ENCODE measurements around the gene SLC12A2.
A peak's percentile ranks its signal among the peaks of the same experiment; 100 is the strongest.

SLC12A2 gene

GRCh38 chr5:128083033-128083810 is at the start of gene SLC12A2:
SLC12A2 (plus strand) TSS chr5:128083766; CDS start chr5:128083955, 189 bp downstream.
- peak; percentile 84 to 85 for DNase-seq (ENCODE audit: low read depth in 2 of 2)

- no peak for DNase-seq (ENCODE audit: low read depth in 2 of 2)
These were observed 47.9 kb upstream of the SLC12A2 start for GRCh38 chr5:128035689-128036088.

DNA sequence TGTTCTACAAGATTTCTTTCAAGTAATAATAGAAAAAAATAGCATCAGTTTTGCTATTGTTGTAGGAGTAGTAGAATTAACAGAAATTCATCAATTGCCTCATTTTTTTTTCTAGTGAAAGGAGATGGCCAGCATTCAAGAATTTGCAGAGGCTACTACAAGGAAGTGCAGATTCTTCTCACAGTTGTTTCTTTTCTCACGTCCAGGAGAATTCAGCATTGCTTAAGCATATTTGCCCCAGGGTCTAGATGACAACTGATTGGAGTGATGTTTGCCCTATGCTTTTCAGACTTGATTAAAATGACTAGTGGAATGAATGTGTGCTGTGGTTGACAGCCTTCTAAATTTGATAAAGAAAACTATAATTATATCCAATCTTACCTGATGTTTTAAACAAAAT is 46.6 kb upstream of the SLC12A2 start:
- DNase-seq (ENCODE audit: low read depth in 2 of 2), result no peak

DNA sequence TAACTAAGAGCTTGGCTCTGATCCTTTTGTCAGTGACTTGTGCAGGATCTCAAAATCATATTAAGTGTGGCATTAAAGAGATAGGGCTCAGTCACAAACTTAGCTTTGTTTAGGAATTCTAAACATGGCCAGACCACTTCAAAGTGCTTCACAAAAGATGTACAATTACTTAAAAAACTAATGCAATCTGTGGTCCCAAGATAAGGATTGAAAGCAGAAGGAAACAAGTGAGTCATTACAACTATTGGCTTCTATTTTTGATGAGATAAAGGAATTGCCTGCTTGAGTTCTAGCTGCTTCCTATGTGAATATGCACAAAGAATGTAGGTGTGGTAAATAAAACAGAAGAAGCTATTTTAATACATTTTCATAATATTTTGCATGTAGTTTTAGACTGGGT is 44.9 kb upstream of the SLC12A2 start:
- no peak for DNase-seq (ENCODE audit: low read depth in 2 of 2)

- DNase-seq (ENCODE audit: low read depth in 2 of 2), result no peak
These were observed 42.6 kb upstream of the SLC12A2 start for GRCh38 chr5:128040927-128041326.

GRCh38 chr5:128052780-128053179 is 30.8 kb upstream of the SLC12A2 start:
- DNase-seq (ENCODE audit: low read depth in 2 of 2), result no peak

DNA sequence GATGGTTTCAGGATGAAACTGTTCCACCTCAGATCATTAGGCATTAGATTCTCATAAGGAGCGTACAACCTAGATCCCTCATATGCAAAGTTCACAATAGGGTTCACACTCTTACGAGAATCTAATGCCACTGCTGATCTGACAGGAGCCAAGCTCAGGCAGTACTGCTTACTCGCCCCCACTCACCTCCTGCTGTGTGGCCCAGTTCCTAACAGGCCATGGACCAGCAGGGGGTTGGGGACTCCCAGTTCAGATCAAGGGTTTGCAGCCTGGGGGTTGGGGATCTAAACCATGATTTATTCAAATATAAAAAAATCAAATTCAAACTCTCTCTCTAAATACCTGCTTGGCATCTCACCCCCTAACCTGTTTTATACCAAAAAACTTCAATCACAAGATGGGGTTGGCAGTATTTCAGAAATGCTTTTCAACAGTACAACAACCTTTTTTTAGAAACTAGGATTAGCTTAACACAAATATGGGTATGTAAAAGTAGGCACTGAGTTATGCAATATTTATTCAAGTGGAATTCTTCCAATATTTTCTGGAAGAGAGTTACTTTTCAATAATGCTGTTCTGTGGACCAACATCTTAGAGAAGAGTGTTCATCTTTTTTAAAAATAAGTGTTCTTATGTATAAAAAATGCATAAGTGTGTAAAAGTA is 30.1 kb upstream of the SLC12A2 start:
- no peak for DNase-seq (ENCODE audit: low read depth in 2 of 2)

GRCh38 chr5:128060644-128061385 is 22.8 kb upstream of the SLC12A2 start:
- DNase-seq (ENCODE audit: low read depth in 2 of 2), result no peak

DNA sequence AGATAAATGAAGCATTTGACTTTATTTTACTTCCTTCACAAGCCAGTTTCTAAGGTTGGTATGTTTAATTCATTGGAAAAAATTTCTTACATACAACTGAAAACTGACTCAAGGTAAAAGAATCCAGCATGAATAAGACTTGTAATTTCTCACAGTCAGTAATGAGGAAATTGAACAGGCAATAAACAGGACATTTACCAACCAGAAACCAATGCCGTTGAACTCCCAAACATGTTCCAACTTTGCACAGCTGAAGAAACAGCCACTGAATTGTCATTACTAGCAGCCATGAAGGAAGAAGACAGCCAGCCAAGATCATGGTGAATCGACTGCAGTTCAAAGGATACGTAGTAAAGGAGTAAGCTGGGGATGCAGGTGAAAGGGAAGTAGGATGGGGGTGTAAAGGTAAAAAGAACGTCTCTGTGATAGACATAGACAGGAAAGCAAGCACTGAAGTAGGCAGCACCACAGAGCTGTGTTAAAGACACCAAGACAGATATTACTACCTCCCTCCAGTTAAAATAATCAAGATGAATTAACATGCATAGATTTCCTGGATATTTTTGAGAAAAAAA is 21.3 kb upstream of the SLC12A2 start:
- no peak for DNase-seq (ENCODE audit: low read depth in 2 of 2)

- DNase-seq (ENCODE audit: low read depth in 2 of 2), result no peak
These were observed 9.4 kb upstream of the SLC12A2 start for GRCh38 chr5:128074171-128074570.

GRCh38 chr5:128074953-128075352 is 8.6 kb upstream of the SLC12A2 start:
- no peak for DNase-seq (ENCODE audit: low read depth in 2 of 2)

- DNase-seq (ENCODE audit: low read depth in 2 of 2), result no peak
These were observed 6.0 kb upstream of the SLC12A2 start for GRCh38 chr5:128077526-128077925.

- no peak for DNase-seq (ENCODE audit: low read depth in 2 of 2)
These were observed 2.3 kb upstream of the SLC12A2 start for GRCh38 chr5:128081111-128081851.

GRCh38 chr5:128082551-128083032 is 974 bp upstream of the SLC12A2 start:
- no peak for DNase-seq (ENCODE audit: low read depth in 2 of 2)

DNA sequence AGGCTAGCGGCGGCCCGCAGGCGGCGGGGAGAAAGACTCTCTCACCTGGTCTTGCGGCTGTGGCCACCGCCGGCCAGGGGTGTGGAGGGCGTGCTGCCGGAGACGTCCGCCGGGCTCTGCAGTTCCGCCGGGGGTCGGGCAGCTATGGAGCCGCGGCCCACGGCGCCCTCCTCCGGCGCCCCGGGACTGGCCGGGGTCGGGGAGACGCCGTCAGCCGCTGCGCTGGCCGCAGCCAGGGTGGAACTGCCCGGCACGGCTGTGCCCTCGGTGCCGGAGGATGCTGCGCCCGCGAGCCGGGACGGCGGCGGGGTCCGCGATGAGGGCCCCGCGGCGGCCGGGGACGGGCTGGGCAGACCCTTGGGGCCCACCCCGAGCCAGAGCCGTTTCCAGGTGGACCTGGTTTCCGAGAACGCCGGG is 253 bp downstream of the SLC12A2 start:
- no peak for DNase-seq (ENCODE audit: low read depth in 2 of 2)

DNA sequence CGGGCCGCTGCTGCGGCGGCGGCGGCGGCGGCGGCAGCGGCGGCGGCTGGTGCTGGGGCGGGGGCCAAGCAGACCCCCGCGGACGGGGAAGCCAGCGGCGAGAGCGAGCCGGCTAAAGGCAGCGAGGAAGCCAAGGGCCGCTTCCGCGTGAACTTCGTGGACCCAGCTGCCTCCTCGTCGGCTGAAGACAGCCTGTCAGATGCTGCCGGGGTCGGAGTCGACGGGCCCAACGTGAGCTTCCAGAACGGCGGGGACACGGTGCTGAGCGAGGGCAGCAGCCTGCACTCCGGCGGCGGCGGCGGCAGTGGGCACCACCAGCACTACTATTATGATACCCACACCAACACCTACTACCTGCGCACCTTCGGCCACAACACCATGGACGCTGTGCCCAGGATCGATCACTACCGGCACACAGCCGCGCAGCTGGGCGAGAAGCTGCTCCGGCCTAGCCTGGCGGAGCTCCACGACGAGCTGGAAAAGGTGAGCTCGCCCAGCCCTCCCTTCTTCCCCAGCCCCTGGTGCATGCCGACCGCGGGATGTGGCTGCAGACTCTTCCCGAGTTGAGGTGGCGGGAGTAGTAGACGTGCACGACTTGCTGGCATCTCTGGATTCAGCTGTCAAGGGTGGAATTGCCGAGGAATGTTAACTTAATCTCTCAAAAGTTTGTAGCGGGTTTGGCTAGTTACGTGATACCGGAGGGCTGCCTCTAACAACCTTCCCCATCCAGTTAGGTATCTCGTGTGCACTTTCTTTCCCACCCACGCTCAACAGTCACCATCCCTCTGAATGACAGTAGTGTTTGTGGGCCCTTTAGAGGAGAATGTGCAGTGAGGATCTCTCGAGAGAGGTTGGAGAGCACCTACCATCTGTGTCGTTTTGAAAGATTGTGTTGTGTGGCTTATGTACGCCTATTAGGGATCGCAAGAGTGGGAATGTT is 932 bp downstream of the SLC12A2 start:
- DNase-seq (ENCODE audit: low read depth in 2 of 2), result peak; percentile 13 to 27

- DNase-seq (ENCODE audit: low read depth in 2 of 2), result no peak
These were observed 1.8 kb downstream of the SLC12A2 start for GRCh38 chr5:128085413-128085812.

GRCh38 chr5:128091579-128091978 is 8.0 kb downstream of the SLC12A2 start:
- DNase-seq (ENCODE audit: low read depth in 2 of 2), result no peak

GRCh38 chr5:128092144-128092543 is 8.6 kb downstream of the SLC12A2 start:
- no peak for DNase-seq (ENCODE audit: low read depth in 2 of 2)

- DNase-seq (ENCODE audit: low read depth in 2 of 2), result no peak
These were observed 9.8 kb downstream of the SLC12A2 start for GRCh38 chr5:128093368-128093767.
